Progenitor cell of endocrine pancreas (in vitro differentiated cells): Measurements from ENCODE around the gene ATAT1. TPM values are rescaled to one million over a fixed set of nuclear protein-coding genes. Genes with fewer than 3 reads are reported as not detected.

Experiments used
- DNase-seq: peaks from one replicate; pipeline ENCODE4 v3.0.0; 2021; ENCODE audit warnings: low spot score; ENCODE audit not compliant: unreplicated experiment
- H3K27ac Mint-ChIP-seq: 2 replicates; pipeline ENCODE4 v1.8.0; 2021; ENCODE audit warnings: mild to moderate bottlenecking, moderate library complexity, mixed read lengths
- H3K27me3 Mint-ChIP-seq: 2 replicates; pipeline ENCODE4 v1.8.0; 2021; ENCODE audit warnings: mixed read lengths
- H3K36me3 Mint-ChIP-seq: 2 replicates; pipeline ENCODE4 v1.8.0; 2022; ENCODE audit warnings: mixed read lengths; ENCODE audit not compliant: insufficient read depth
- H3K4me1 Mint-ChIP-seq: 2 replicates; pipeline ENCODE4 v1.8.0; 2021; ENCODE audit warnings: low read depth, mixed read lengths
- H3K4me3 Mint-ChIP-seq: 2 replicates; pipeline ENCODE4 v1.8.0; 2021; ENCODE audit warnings: low read depth, mild to moderate bottlenecking, moderate library complexity, mixed read lengths
- H3K9me3 Mint-ChIP-seq: 2 replicates; pipeline ENCODE4 v1.8.0; 2021; ENCODE audit warnings: low read depth, mixed read lengths
- CTCF ChIP-seq: fragments of 200-600 bp; sonication (generic); IDR thresholded peaks from one replicate; pipeline ENCODE4 v1.5.0; 2021; ENCODE audit warnings: antibody characterized with exemption, mild to moderate bottlenecking; ENCODE audit not compliant: unreplicated experiment
- total RNA-seq: library from RNA; stranded (reverse); gene quantifications from 2 replicates; pipeline ENCODE4 v1.2.1, GENCODE V29; 2021

The ATAT1 gene
- total RNA-seq, 1 donor from 2014 or later = 71.2 TPM

GRCh38 chr6:30683183-30683979 is 56.7 kb downstream of the ATAT1 start:
- Mint-ChIP-seq H3K4me3 (peak overlapping the region; percentile 57), H3K27ac (peak overlapping the region; percentile 37), H3K36me3 (peaks cover 6% of the 10 kb centered on the region), H3K9me3 (no peaks in the 10 kb centered on the region), H3K27me3 (no peaks in the 10 kb centered on the region), H3K4me1 (peaks cover 39% of the 10 kb centered on the region)
- no peak for DNase-seq
- no peak for TF ChIP-seq CTCF

DNA sequence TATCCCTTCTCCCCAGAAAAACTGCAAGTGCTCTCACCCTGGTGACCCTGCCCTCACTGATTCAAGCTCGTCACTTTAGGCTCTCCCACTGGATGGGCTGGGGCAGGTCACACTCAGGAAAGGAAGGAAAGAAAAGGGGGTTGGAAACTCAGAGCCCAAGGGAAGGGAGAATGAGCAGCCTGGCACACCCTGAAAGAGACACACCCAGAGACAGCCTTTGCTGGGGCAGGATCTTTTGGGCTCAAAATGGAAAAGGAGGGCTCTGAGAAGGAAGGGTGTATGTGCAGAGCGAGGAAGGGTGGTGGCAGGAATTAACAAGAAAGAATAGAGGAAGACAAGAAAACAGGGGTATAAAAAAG is 57.3 kb downstream of the ATAT1 start:
- Mint-ChIP-seq H3K27me3 (no peaks in the 10 kb centered on the region), H3K4me1 (peaks cover 39% of the 10 kb centered on the region), H3K36me3 (peaks cover 4% of the 10 kb centered on the region), H3K9me3 (no peaks in the 10 kb centered on the region), H3K27ac (peak overlapping the region; percentile 75), H3K4me3 (peak overlapping the region; percentile 57)
- no peak for DNase-seq
- TF ChIP-seq CTCF = no peak

GRCh38 chr6:30684386-30685156 is 57.9 kb downstream of the ATAT1 start:
- no peaks in the 10 kb centered on the region for H3K9me3 Mint-ChIP-seq
- peaks cover 1% of the 10 kb centered on the region for H3K36me3 Mint-ChIP-seq
- H3K27me3 Mint-ChIP-seq = no peaks in the 10 kb centered on the region
- no peak overlapping the region for H3K27ac Mint-ChIP-seq
- H3K4me3 Mint-ChIP-seq = peak overlapping the region; percentile 57
- DNase-seq = no peak
- peaks cover 43% of the 10 kb centered on the region for H3K4me1 Mint-ChIP-seq
- no peak for TF ChIP-seq CTCF

- Mint-ChIP-seq H3K27ac (no peak overlapping the region), H3K4me1 (peaks cover 47% of the 10 kb centered on the region), H3K36me3 (peaks cover 1% of the 10 kb centered on the region), H3K9me3 (no peaks in the 10 kb centered on the region), H3K27me3 (no peaks in the 10 kb centered on the region), H3K4me3 (peak overlapping the region; percentile 89)
- no peak for TF ChIP-seq CTCF
- no peak for DNase-seq
Measured at GRCh38 chr6:30685157-30686008, 58.7 kb downstream of the ATAT1 start.
